HG02763 (cell line): ENCODE measurements around the gene KANSL3.
"Not testable (repeated sequence)": the region's sequence is repeated elsewhere in the genome, so short reads cannot be mapped to it uniquely, and the experiment has no call there.

Source experiments
- ATAC-seq: cut with Tn5 transposase; IDR thresholded peaks from one replicate; pipeline ENCODE4 v1.9.1; 2021; ENCODE audit warnings: mild to moderate bottlenecking, moderate library complexity; ENCODE audit not compliant: unreplicated experiment

The KANSL3 gene

DNA sequence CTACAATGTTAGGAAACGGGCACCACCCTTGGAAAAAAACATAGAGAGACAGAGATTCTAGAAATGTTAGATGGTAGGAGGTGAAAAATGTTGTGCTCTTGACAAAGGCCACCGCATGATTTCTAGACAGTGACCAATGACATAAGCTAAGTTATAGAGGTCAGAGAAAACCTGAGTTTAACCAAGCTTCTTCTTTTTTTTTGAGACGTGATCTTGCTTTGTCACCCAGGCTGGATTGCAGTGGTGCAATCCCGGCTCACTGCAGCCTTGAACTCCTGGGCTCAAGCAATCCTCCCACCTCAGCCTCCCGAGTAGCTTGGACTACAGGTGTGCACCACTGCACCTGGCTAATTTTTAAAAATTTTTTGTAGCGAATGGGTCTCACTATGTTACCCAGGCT, 17.4 kb upstream of the KANSL3 start:
- ATAC-seq: no peak

DNA sequence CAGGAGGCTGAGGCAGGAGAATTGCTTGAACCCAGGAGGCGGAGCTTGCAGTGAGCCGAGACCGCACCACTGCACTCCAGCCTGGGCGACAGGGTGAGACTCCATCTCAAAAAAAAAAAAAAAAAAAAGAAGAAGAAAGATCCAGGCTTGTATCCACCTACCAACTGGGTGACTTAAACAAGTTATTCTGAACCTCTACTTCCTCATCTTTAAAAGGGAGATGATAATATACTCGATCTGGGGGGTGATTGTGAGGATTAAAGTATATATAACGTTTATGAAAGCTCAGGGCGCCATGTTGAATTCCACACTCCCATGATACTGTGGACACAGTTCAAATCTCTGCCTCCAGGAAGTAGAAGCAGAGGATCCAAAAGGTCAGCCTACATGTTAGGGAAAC, 16.7 kb upstream of the KANSL3 start:
- ATAC-seq: not testable (repeated sequence)

DNA sequence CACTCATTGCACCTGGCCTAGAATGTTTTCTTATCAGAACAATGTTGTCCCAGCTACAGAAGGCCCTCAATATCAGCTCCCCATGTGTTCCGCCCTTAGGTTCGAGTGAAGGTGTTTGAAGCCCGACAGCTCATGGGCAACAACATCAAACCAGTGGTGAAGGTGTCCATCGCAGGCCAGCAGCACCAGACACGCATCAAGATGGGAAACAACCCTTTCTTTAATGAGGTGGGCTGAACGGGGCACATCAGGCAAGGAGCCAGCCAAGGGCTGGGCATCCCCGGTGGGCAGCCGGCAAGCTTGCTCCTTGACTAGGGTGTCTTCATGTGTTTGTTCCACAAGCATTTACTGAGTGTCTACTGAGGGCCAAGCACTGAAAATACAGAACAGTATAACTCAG, 13.7 kb upstream of the KANSL3 start:
- no peak for ATAC-seq

DNA sequence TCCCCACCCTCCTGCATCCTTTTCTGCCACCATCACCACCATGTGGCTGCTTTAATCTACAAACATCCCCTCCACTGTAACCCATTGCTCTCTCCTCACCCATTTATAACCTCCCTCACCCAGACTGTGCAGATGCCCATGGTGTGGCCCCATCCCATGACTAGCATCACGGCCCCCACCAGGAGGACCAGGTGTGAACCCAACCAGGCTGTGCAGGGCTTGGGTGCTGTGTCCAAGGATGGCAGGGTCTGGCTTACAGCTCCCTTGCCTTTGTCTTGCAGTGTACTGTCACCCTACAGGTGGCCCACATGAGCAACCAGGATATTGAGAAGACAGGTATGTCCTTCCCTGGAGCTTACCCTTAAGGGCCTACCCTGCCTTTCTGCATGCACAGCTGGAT, 11.2 kb upstream of the KANSL3 start:
- ATAC-seq: no peak

DNA sequence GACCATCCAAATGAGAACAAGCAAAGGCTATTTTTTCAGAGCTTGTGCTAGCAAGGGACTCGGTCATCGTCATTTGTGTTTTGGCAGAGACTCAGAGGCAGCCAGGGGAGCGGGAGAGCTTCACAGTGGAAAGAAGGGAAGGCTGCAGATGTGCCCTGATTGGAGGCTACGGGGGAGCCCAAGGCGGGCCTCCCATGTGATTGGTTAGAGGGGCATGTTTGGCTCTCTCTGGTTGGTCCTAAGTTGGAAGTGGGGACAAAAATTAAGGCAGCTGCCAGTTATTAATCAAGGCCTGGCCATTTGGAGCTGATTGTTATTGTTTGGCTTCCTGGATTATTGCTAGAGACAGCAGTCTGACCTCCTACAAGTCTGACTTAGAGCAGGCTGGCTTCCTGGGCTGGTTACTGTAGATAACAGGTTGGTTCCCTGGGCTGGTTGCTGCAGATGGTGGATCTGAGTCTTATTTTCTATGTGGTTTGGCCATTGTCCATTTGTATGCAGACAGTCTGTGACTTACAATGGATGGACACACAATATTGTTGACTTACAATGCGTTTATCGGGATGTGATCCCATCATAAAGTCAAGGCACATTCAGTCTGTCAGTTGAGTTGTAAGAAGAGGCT, 10.3 kb upstream of the KANSL3 start:
- no peak for ATAC-seq

DNA sequence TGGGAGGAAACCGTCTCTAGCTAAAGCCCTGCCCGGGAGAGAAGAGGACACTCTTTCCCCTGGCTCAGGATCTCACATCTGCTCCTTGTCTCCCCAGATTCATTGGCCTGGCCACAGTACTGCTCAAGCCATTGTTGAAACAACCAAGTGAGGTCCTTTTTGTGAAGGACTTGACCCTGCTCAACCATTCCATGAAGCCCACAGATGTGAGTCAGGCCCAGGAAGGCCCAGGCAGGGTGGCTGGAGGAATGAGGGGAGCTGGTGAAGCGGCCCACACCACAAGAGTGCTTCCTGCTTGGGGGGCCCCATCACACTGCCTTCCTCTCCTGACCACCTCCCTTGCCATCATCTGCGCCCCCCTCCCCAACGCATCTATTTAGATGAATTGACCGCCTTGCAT, 9.6 kb upstream of the KANSL3 start:
- ATAC-seq: no peak

DNA sequence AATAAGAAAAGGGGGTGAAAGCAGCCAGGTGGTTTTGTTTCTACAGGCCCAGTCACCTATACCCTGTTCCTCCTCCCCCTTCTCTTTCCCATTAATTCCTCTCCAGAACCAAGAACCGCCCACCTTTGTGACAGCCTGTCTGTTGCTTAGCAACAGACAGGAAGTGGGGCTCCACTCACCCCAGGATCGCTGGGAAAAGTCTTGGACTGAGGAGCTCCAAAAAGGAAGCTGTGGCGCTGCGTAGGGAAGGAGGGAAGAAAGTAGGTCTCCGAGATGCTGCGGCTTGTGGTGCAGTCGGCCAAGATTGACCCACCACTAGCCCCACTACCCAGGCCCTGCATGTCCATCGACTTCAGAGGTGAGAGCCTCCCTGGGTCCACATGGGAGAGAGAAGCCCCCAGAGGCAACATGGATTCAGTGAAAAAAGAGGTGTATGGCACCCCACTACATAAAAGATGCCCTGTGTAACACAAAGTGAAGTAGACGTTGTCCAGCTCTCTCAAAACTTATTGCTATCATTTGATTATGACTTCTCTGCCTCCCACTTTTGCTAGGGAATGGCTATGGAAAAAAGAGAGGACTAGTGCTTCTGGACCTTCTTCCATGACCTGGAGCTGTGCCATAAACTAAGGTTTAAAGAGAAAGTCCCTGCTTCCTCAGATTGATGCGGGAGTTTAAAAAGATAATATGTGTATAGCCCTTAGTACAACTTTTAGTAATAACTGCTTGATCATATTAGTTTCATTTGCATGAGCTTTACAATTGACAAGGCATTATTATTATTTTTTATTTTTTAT, 4.7 kb upstream of the KANSL3 start, which contains the start of gene FER1L5:
FER1L5 (plus strand) TSS at position 201 of the 797 bp plus-strand sequence; CDS start at position 274, 73 bp downstream.
- no peak for ATAC-seq

DNA sequence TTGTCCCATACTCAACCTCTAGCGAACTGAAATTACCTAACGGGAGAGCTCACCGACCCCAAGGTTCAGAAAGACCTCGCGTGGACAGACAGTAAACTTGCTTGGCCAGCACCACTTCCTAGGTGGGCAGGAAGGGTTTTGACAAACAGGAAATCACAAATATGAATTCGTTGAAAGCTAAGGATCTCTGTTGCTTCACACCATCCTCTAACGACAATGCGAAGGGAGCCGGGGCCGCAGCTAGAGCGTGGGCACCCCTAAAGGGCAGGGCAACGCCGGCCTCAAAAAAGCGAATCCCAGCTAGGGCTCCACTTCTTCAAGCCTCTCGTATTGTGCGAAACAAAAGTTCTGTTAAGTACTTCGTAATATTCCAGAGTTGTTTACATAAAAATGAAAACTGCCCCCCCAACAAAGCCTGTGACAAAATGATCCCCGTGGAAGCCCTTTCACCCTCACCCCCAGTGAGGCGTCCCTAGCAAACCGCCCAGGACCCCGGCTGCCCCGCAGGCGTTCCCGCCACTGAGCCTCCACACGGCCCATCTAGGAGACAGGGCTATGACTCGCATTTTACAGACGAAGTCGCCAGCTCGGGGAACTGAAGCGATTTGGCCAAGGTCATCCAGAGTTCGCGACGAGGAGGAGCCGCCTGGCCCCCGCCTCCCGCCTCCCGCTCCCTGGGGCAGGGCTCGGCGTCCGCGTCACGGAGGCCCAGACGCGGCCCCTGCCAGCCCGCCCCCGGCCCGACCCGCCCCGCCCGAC, 548 bp downstream of the KANSL3 start:
- peak; percentile 76 for ATAC-seq

DNA sequence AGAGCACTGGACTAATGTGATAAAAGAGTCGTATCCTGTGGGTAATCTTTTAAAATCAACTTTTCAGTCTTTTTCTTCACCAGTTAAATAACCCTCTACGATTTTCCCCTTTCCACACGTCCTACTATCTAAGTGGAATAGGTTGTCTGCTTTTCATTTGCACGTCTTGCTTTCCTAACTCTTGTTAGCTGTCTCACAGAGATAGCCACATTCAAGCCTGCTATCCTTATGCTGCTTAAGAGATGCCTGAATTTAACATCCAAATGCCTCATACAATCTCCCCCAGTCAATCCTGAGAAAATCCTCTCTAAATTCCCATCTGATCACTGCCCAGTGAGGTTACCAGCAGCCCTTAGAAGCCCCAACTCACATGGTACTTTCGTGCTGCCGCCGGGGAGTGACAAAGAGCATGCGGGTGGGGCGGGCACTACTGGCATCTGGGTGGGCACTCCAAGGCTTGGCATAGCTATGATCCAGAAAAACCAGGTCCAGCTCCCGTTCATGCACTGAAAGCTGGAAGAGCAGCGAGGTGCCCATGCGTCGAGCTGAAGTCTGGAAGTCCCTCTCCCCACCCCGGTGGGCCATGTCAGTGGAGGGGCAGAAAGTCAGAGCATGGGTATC, 1.5 kb downstream of the KANSL3 start:
- ATAC-seq: no peak

DNA sequence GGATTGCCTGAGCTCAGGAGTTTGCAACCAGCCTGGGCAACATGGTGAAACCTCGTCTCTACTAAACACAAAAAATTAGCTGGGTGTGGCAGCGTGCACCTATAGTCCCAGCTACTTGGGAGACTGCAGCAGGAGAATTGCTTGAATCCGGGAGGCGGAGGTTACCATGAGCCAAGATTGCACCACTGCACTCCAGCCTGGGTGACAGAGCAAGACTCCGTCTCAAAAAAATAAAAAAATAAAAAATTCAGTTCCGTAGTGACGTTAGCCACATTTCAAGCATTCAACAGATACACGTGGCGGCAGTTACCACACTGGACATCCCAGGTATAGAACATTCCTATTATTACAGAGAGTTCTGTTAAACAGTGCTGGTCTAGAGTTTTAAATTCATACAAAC, 4.5 kb downstream of the KANSL3 start:
- ATAC-seq: no peak

DNA sequence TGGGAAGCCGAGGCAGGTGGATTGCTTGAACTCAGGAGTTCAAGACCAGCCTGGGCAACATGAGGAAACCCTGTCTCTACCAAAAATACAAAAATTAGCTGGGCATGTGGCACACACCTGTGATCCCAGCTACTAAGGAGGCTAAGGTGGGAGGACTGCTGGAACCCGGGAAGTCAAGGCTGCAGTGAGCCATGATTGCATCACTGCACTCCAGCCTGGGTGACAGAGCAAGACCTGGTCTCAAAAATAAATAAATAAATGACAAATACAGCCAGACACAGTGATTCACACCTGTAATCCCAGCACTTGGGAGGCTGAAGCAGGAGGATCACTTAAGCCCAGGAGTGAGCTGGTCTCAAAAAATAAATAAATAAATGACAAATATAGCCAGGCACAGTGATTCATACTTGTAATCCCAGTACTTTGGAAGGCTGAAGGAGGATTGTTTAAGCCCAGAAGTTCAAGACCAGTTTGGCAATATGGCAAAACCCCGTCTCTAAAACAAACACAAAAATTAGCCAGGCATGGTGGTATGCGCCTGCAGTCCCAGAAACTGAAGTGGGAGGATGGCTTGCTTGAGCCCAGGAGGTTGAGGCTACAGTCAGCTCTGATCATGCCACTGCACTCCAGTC, 6.2 kb downstream of the KANSL3 start:
- ATAC-seq: no peak

DNA sequence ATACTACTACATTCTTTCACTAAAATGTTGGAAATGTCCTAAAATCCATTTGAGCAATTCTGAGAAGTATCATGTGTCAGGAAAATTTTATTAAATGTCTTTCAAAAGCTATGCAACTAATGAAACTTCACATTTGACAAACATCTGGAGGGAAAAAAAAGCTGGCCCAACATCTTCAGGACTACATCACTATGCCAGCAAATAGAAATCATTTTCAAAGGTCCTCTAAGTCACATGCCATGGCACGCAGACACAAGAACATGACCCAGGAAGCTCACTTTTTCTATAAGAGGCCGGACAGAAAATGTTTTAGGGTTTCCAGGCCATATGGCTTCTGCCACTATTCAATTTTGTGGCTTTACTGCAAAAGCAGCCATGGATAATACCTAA, 11.6 kb downstream of the KANSL3 start:
- no peak for ATAC-seq

DNA sequence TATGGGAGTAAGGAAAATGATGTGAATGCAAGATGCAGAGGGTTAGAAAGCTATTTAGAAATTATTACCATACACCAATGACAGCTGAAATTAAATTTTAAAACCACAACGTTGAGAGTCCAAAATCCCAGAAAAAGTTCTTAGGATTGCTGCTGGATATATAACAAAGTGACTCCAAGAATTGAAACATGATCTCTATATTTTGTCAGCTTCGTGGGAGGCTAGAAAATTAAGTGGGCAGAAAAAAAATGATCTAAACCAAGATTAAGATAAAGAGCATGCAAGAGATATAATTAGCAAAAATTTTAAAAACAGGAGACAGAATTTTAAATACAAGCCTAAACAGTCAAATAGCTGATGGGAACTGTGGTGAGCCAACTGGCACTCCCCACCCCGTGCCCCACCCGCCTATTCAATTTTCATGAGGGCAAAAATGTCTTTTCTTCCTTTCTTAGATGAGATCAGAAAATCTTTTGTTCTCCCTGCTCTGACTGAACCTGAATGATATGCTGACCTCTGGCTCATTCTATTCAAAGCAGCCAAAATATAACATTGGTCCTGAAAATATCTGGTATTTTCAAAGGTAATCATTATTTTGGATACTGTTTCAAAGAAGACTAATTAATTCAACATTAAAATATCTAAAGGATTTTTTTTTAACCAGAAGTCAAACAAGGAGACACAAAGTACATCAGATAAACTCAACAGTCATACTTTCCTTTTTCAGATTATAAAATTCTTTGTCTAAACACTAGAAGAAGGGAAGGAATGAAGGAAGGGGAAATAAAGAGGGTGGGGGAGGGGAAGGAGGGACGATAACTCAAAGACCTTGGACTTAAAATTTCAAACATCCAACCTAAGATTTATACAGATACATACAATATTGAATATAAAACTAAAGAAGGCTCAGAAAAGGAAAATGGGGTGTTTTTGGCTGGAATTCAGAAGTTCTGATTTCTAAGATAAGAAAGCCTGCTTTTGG, 12.2 kb downstream of the KANSL3 start:
- ATAC-seq: no peak

DNA sequence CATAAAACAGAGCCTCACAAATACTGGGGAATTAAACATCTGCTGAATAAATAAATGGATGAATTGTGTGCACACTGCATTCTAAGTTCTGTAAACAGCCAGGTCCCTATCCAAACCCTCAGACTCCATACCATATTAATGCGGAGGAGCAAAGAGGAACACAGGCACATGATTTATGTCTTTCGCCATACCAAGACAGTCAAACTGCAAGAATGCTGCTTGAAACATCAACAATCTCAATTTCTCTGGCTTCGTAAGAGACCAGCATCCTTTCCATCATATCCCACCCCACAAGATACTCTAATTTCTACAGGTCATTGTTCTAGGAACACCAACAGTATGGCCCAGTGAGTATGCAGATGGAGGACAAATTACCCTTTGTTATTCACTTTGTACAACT, 15.0 kb downstream of the KANSL3 start:
- no peak for ATAC-seq

DNA sequence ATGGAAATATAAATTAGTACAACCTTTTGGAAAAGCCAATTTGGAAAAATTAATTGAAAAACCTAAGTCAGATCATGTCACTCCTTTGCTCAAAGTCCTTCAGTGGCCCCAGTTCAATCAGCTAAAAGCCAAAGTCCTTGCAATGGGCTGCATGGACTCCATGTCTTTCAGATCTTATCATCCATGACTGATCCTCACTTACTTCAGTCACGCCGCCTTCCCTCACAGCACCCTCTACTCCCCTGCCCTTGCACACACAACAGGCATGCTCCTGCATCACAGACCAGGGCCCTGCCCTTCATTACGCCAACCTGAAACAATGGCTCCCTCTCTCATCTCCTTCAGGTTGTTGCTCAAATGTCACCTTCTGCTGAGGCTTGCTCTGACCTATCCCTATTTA, 15.6 kb downstream of the KANSL3 start:
- no peak for ATAC-seq

DNA sequence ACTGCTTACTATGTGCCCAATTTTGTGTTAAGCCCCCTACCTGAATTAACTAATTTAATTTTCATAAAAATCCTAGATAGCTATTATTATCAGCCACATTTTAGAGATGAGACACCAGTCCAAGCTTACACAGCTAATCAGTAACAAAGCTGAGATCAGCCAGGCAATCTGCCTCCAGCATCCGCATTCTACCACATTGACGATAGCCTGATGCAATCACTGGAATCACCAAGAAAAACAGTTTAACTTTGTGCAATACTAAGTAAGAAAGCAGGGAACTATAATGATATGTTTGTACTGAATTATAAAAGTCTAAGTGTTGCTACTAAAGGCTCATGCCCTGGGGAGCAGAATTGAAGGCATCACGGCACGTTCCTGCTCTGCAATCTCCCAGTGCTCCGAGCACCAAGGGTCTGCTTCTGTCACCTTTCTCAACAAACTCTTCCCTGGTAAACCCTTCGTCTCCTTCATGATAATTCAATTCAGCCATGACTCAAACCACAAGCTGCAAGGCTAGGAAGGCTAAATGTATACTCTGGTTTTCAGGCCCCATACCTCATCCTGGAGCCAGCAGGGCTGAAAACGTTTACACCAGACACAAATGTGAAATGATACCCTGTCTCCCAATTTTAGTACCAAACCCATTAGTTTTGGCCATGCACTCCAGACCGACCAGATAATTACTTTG, 19.4 kb downstream of the KANSL3 start:
- no peak for ATAC-seq

DNA sequence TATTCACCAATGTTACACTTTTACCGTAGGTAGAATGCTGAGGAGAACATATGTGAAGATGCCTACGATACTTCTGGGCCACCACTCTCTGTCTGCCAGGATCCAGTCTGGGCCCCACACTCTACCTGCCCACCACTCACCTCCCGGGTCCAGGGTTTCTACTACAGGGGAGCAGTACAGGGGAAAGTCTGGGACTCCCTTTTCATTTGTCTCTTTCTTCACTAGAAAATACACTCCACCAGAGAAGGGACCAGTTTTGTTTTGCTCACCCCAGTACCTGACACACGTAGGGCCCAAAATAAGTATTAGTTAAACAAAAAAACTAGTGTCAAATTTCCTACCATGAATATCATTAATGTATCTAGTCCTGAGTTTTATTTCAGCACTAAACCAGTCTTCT, 21.1 kb downstream of the KANSL3 start:
- no peak for ATAC-seq

DNA sequence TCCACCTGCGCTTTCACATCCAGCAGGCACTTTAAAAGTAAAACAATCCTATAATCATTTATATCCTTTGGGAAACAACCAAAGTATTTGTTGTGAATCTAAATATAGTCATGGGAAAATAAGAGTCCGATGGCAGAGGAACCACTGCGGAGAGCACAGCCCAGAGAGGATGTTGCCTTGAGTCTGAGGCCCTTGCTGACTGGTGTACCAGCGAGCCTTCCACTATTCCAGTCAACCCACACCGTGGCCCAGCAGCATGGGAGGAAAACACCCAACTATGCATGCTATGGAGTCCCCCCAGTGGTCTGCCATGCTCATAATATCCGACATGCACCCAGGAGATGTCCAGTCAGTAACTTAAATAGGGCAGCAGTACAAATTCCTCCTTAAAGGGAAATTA, 21.6 kb downstream of the KANSL3 start:
- ATAC-seq: no peak

DNA sequence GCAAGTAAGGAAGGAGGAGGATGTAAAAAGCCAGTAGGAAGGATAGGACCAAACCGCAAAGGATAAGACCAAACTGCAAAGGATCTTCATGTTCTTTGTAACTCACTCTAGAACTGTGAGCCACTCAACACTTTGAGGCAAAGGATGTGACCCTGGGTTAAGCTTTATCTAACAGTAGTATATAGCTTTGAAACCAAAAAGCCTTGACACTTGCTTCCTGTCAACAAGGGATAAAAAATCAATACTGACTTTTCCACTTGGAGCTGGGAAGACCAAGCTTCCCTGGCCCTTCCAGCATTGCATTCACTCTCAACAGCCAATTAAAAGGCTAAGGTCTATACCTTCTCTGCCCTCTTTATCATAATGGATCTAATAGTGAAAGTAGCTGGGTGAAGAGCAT, 22.0 kb downstream of the KANSL3 start:
- ATAC-seq: no peak
